ENCODE data around the gene ARHGAP26.

- no peak for TF ChIP-seq CTCF (conservative IDR thresholded peaks at IDR 0.05; ENCODE audit: low read depth, low read length)
- no peak for TF ChIP-seq USF2 (IDR thresholded peaks at IDR 0.05; ENCODE audit: low read depth, low read length)
- no peak for TF ChIP-seq MAZ (IDR thresholded peaks at IDR 0.05; ENCODE audit: borderline replicate concordance, low read depth, low read length)
- no peak for TF ChIP-seq POLR2A (IDR thresholded peaks at IDR 0.05; ENCODE audit: low read depth, low read length)
- no peak for TF ChIP-seq RCOR1 (IDR thresholded peaks at IDR 0.05; ENCODE audit: insufficient replicate concordance, low read length)
- no peak for TF ChIP-seq CHD1 (IDR thresholded peaks at IDR 0.05; ENCODE audit: low read depth, low read length)
- no peak for TF ChIP-seq RFX5 (IDR thresholded peaks at IDR 0.05; ENCODE audit: low read depth, low read length)
- no peak for TF ChIP-seq RAD21 (IDR thresholded peaks at IDR 0.05; ENCODE audit: low read length)
- no peak for TF ChIP-seq FOS (IDR thresholded peaks at IDR 0.05; ENCODE audit: low read depth, low read length)
- TF ChIP-seq MXI1 (IDR thresholded peaks at IDR 0.05; ENCODE audit: borderline replicate concordance, low read depth, low read length), result no peak
- TF ChIP-seq CEBPB (IDR thresholded peaks at IDR 0.05; ENCODE audit: low read depth, low read length), result no peak
- TF ChIP-seq BHLHE40 (IDR thresholded peaks at IDR 0.05; ENCODE audit: low read depth, low read length), result no peak
- TF ChIP-seq NFE2L2 (IDR thresholded peaks at IDR 0.05; ENCODE audit: low read depth, low read length), result no peak
Measured at GRCh38 chr5:143251946-143252345, 481.8 kb downstream of the ARHGAP26 start.
